GM18870 (cell line): Measurements from ENCODE around the gene ATP1A1.

Experiments used
- ATAC-seq: cut with Tn5 transposase; IDR thresholded peaks from one replicate; pipeline ENCODE4 v1.9.1; 2021; ENCODE audit warnings: moderate library complexity; ENCODE audit not compliant: unreplicated experiment

The ATP1A1 gene

DNA sequence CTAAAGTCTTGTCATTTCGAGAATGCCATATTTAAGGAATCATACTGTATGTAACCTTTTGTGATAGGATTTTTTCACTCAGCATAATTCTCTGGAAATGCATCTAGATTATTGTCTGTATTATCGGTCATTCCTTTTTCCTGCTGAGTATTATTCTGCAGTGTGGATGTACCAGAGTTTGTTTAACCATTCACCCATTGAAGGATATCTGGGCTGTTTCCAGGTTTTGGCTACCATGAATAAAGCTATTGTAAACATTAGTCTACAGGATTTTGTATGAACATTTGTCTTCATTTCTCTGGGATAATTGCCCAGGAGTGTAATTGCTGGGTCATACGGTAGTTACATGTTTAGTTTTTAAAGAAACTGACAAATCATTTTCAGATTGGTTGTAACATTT, 61.8 kb downstream of the ATP1A1 start:
- no peak for ATAC-seq

DNA sequence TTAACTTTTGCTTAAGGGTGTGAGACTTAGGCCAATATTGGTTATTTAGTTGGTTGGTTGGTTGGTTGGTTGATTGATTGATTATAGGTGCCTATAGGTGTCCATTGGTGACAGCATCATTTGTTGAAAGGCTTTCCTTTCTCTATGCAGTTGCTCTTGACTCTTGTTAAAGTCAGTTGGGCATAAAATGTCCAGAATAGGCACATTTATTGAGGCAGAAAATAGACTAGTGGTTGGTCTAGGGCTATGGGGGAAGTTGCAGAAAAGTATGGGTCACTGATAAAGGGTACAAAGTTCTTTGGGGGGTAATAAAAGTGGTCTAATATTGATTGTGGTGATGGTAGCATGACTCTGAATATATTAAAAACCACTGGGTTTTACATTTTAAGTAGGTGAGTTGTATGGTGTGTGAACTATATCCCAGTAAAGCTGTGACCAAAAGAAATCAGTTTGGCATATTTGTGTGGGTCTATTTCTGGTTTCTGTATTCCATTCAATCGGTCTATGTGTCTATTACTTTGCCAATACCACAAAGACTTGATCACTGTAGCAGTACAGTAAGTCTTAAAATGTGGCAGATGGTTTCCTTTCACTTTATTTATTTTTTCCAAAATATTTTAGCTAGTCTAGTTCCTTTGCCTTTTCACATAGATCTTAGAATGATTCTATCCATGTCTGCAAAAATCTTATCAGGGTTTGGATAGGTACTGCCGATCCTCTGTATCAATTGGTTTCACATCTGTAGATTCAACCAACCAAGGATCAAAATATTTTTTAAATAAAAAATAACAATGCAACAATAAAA, 63.0 kb downstream of the ATP1A1 start:
- no peak for ATAC-seq

DNA sequence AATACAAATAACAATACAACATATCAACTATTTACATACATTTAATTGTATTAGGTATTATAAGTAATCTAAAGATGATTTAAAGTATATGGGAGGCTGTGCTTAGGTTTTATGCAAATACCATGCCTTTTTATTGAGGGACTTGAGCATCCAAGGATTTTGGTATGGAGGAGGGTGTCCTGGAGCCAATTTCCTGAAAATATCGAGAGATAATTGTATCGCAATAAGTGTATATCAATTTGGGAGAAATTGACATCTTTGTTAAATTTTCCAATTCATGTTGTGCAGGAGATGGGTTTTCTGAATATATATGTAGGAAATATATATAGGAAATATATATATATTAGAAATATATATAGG, 63.5 kb downstream of the ATP1A1 start:
- ATAC-seq, result no peak

DNA sequence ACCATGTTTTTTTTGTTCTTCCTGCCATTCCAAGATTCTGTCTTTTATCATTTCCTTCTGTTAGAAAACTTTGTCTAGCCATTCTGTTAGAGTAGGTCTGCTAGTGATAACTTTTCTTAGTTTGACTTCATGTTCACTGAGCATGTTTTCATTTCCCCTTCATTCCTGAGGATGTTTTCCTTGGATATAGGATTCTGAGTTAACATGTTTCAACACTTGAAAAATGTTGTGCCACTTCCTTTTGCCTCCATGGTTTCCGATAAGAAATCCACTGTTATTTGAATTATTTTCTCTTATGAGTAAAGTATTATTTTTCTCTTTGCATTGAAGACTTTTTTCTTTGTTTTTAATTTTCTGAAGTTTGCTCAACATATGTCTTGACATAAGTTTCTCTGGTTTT, 66.7 kb downstream of the ATP1A1 start:
- ATAC-seq, result no peak

DNA sequence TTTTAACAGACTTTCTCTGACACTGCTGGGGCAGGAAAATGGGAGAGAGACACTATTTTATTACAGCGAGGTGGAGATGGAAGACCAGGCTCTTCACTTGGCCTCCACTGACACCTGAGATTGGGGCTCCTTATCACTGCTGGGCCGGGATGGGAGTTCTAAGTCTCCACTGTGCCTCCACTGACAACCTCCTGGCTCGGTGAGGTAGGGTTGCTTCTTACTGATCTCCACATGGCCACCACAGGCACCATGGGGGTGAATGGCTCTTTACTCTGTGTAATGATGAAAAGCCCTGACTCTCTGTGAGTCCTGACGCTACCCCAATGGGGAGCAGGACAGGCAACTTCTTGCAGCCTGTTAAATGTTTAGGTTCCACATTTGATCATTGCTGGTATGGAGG, 67.7 kb downstream of the ATP1A1 start:
- no peak for ATAC-seq

DNA sequence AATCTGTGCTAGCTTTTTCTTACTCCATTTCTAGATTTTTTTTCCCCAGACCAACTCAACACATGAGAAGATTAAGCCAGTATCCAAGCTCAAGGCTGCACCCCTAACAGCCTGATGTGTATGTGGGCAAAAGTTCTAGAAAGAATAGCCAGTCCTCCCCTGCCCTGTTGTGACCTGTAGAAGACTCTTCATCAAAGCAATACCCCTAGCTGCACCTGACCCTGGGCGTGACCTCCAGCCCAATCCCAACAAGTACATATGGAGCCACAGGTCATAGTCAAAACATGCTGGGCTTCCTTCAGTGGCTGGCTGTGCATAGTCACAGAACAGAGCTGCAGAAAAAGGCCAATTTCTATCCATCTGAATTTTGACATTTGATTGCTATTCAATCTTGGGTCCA, 72.5 kb downstream of the ATP1A1 start:
- ATAC-seq, result no peak

DNA sequence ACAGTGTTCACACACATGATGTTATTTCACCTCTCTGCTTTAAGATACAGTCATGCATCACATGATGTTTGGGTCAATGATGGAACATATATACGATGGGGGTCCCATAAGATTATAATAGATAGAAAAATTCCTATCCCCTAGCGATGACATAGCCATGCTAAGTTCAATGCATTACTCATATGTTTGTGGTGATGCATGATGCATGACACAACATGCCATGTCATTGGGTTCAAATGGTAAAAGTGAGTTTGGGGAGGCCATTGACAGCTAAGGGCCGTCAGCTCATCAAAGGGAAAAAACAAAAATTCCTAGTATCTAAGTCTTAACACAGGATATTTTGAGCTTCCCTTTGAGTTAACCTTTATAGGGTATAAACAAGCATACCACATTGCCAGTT, 73.6 kb downstream of the ATP1A1 start:
- no peak for ATAC-seq

DNA sequence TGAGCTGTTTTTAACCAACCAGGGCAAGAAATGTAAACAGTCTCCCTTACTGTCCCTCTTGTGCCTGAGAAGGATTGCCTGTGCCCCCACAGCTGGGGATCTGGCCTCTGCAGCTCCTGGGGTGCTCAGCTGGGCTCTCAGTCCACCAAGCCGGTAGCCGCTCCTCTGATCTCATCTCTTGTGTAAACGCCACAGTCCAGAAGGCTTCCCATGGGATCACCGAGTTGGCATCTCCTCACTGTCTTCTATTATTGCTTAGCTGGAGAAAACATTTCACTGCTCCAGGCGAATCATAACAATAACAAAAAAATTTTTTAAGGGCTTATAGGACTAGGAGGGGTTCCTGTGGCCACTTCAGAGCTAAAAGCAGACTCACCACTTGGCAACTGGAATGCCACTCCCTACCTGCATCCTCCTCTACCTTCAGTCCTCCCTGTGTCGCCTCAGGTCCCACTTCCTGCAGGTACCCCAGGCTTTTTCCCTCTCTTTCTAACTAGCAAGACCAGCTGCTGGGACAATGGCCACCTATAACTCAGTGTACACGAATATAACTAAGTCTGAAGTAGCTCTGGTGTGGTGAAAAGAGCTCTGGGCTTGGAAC, 75.8 kb downstream of the ATP1A1 start:
- ATAC-seq, result no peak

DNA sequence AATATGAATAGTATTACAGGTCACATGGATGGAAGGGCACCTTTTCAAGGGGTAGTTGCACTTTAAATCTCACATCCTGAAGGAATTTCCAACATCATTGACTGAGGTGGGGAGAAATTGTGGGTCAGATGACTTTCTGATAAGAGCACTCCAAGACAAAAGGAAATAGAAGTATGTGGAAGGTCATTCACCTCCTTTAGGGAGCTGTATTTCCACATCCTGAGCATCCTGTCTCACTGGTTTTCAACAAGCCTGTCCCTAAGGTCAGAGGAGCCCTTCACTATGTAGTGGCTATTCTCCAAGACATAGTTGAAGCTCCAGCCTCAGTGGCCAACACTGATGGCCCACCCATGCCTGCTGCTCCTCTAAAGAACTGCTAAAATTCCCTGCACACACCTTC, 76.5 kb downstream of the ATP1A1 start:
- ATAC-seq, result no peak

DNA sequence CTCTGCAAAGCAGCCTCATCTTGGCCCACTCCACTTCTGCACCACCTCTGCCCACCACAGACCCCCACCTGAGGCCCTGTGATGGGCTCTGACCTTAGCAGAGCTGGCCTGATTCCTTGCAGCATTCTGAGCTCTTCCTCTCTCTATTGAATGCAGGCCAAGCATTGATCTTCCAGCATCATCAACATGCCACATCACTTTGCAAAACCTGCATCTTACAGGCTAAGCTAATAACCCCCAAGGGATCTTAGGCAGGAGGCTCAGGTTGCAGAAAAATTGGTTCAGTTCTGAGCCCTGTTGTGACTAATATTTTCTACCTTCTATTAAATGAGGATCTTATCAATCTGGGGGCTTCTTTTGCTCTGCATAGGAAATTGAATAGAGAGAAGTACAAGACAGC, 78.7 kb downstream of the ATP1A1 start:
- ATAC-seq, result no peak

DNA sequence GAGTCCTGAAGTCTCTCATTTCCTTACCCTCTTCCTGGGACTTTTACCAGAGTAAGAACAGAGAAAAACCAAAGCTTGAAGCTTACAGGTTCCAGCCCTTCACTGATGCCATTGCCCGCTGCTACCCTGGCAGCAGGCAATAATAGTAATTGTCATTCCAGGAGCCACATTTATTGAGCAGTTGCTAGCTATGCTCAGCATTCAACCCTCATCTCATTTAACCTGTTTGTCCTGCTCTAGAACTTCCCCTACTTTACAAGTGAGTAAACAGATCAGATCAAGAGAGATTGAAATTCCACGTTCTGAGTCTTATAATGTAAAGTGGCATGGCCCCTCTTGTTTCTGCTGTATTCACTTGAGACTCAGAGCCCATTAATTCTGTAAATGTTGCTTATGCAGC, 80.4 kb downstream of the ATP1A1 start:
- ATAC-seq, result no peak

DNA sequence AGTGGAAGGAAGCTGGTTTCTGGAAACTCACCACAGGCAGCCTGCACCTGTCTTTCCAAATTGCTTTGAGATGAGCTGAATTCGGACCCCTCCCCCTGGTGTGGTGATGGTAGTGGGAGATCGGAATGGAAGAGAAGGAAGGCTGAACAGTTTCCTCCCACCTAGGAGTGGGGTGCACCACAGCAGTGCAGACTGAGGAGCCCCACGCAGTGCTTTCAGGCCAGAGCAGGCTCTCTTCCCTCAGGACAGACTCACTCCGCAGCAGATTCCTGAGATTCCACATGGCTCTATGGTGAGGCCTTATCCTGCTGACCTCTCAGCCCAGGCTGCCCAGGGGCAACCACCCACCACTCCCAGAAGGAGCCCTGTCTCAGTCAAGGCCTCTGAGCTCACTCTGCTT, 80.9 kb downstream of the ATP1A1 start:
- ATAC-seq, result no peak
